PC-3 (cell line): ENCODE data around the gene ACSM6. TPM values are rescaled to one million over a fixed set of nuclear protein-coding genes. Genes with fewer than 3 reads are reported as not detected.

Source experiments
- ATAC-seq: fragments of 200-7000 bp; cut with Tn5 transposase; 2 replicates; pipeline ENCODE4 v1.9.1; 2020; ENCODE audit warnings: mild to moderate bottlenecking, moderate library complexity
- BruUV-seq: library from RNA; stranded (reverse); fragments of 400-500 nt; replicated peaks from 2 replicates; lab custom pipeline; 2021; lab: Mats Ljungman, UMichigan
- CTCF ChIA-PET: fragments of 300-600 bp; sonication (Branson Sonifier 250); formaldehyde crosslinking; loops from one replicate; lab custom pipeline; 2022; ENCODE audit warnings: antibody characterized with exemption; lab: Charles Lee
- POLR2A ChIA-PET: fragments of 300-600 bp; sonication (Branson Sonifier 250); formaldehyde crosslinking; loops from one replicate; lab custom pipeline; 2022; ENCODE audit warnings: antibody characterized with exemption; ENCODE audit not compliant: unreplicated experiment; lab: Charles Lee
- DNase-seq: peaks from one replicate; pipeline ENCODE4 v3.0.0-alpha.2; 2015
- H2AFZ ChIP-seq: fragments of 300-600 bp; sonication (generic); 2 replicates; pipeline ENCODE4 v1.6.0; 2016; ENCODE audit warnings: antibody characterized with exemption, low read length
- H3F3A ChIP-seq: fragments of 300-600 bp; sonication (generic); one replicate; pipeline ENCODE4 v1.6.0; 2017; ENCODE audit warnings: antibody characterized with exemption, low read length, control low read depth, mild to moderate bottlenecking; ENCODE audit not compliant: unreplicated experiment
- H3K27ac ChIP-seq: fragments of 300-600 bp; sonication (generic); 2 replicates; pipeline ENCODE4 v1.5.1; 2016; ENCODE audit warnings: mild to moderate bottlenecking, low read length
- H3K27me3 ChIP-seq: fragments of 300-600 bp; sonication (generic); 2 replicates; pipeline ENCODE4 v1.6.1; 2016; ENCODE audit warnings: low read length, mixed read lengths
- H3K36me3 ChIP-seq: fragments of 300-600 bp; sonication (generic); 2 replicates; pipeline ENCODE4 v1.6.1; 2016; ENCODE audit warnings: low read depth, mixed run types, low read length, mixed read lengths
- H3K4me1 ChIP-seq: fragments of 300-600 bp; sonication (generic); 2 replicates; pipeline ENCODE4 v1.5.1; 2016; ENCODE audit warnings: low read length; ENCODE audit not compliant: insufficient read depth
- H3K4me2 ChIP-seq: fragments of 300-600 bp; sonication (generic); 2 replicates; pipeline ENCODE4 v1.6.0; 2016; ENCODE audit warnings: low read length
- H3K4me3 ChIP-seq: fragments of 300-600 bp; sonication (generic); 2 replicates; pipeline ENCODE4 v1.5.1; 2016; ENCODE audit warnings: mild to moderate bottlenecking, low read length, mixed read lengths
- H3K79me2 ChIP-seq: fragments of 300-600 bp; sonication (generic); 2 replicates; pipeline ENCODE4 v1.6.1; 2017; ENCODE audit warnings: low read length, mixed read lengths
- H3K9ac ChIP-seq: fragments of 300-600 bp; sonication (generic); 2 replicates; pipeline ENCODE4 v1.6.0; 2016; ENCODE audit warnings: mild to moderate bottlenecking, low read length
- H3K9me2 ChIP-seq: fragments of 300-600 bp; sonication (generic); replicated peaks from 2 replicates; pipeline ENCODE4 v1.6.1; 2016; ENCODE audit warnings: mixed run types, low read length, mixed read lengths
- H3K9me3 ChIP-seq: fragments of 300-600 bp; sonication (generic); 2 replicates; pipeline ENCODE4 v1.6.1; 2016; ENCODE audit warnings: low read length, mixed read lengths
- H4K20me1 ChIP-seq: fragments of 300-600 bp; sonication (generic); 2 replicates; pipeline ENCODE4 v1.6.1; 2016; ENCODE audit warnings: low read length, mixed read lengths
- EZH2 ChIP-seq: fragments of 300-600 bp; sonication (generic); IDR thresholded peaks from one replicate; pipeline ENCODE4 v1.6.1; 2017; ENCODE audit warnings: antibody characterized with exemption, mild to moderate bottlenecking, low read length; ENCODE audit not compliant: unreplicated experiment
- EZH2phosphoT487 ChIP-seq: fragments of 300-600 bp; sonication (generic); IDR thresholded peaks from 2 replicates; pipeline ENCODE4 v1.6.1; 2018; ENCODE audit warnings: mild to moderate bottlenecking, antibody characterized with exemption, low read length, borderline replicate concordance
- intact Hi-C: fragments of 100-400 bp; cut with micrococcal nuclease; formaldehyde crosslinking; loops from 2 replicates; pipeline ENCODE4 v1.9.0; 2023
- total RNA-seq: library from RNA; depleted of rRNA; stranded (reverse); fragments of >200 nt; gene quantifications from 2 replicates; pipeline ENCODE4 v1.2.3, GENCODE V29; 2014
- TF ChIP-seq, protein P1 (sequence below): fragments of 300-600 bp; sonication (generic); conservative IDR thresholded peaks from 2 replicates; pipeline ENCODE4 v1.5.1; 2017; ENCODE audit warnings: antibody characterized with exemption, low read depth, mild to moderate bottlenecking, low read length

ACSM6 gene
- total RNA-seq, 1 experiment from 2014 or later: not detected

GRCh38 chr10:95254629-95255028 is 60.6 kb downstream of the ACSM6 start:
- H3K9ac ChIP-seq: no peak overlapping the region
- no peak overlapping the region for H3K27ac ChIP-seq
- no peaks in the 10 kb centered on the region for H3K9me3 ChIP-seq
- intact Hi-C loops: no loop called here
- H2AFZ ChIP-seq: no peak overlapping the region
- no peak overlapping the region for H3K4me2 ChIP-seq
- H3K79me2 ChIP-seq: peaks cover 51% of the 10 kb centered on the region
- no peaks in the 10 kb centered on the region for H3K9me2 ChIP-seq
- H3K36me3 ChIP-seq: peaks cover 25% of the 10 kb centered on the region
- no peaks in the 10 kb centered on the region for H3K4me1 ChIP-seq
- DNase-seq (no peak), ATAC-seq (no peak)
- no TSS peak for BruUV-seq
- H3K27me3 ChIP-seq: no peaks in the 10 kb centered on the region
- no peaks in the 10 kb centered on the region for H4K20me1 ChIP-seq
- TF ChIP-seq, protein P1, sequence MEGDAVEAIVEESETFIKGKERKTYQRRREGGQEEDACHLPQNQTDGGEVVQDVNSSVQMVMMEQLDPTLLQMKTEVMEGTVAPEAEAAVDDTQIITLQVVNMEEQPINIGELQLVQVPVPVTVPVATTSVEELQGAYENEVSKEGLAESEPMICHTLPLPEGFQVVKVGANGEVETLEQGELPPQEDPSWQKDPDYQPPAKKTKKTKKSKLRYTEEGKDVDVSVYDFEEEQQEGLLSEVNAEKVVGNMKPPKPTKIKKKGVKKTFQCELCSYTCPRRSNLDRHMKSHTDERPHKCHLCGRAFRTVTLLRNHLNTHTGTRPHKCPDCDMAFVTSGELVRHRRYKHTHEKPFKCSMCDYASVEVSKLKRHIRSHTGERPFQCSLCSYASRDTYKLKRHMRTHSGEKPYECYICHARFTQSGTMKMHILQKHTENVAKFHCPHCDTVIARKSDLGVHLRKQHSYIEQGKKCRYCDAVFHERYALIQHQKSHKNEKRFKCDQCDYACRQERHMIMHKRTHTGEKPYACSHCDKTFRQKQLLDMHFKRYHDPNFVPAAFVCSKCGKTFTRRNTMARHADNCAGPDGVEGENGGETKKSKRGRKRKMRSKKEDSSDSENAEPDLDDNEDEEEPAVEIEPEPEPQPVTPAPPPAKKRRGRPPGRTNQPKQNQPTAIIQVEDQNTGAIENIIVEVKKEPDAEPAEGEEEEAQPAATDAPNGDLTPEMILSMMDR: no peak
- H3K4me3 ChIP-seq: no peak overlapping the region
- H3F3A ChIP-seq: no peaks in the 10 kb centered on the region
- ChIA-PET CTCF (no interaction called here), POLR2A (no interaction called here)

DNA sequence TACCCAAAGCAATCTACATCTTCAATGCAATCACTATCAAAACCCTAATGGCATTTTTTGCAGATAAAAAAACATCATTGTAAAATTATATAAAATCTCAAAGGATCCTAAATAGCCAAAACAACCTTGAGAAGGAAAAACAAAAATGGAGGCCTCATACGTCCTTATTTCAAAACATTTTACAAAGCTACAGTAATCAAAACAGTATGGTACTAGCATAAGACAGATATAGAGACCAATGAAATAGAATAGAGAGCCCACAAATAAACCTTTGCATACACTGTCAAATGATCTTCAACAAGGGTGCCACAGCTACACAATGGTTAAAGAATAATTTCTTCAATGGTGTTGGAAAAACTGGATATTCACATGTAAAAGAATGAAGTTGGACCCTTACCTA is 62.2 kb downstream of the ACSM6 start:
- H3K27me3 ChIP-seq: no peaks in the 10 kb centered on the region
- no peaks in the 10 kb centered on the region for H4K20me1 ChIP-seq
- H3K4me1 ChIP-seq: peaks cover 12% of the 10 kb centered on the region
- CTCF ChIA-PET: no interaction called here
- no peaks in the 10 kb centered on the region for H3K9me2 ChIP-seq
- BruUV-seq: no TSS peak
- no peak overlapping the region for H3K4me2 ChIP-seq
- H2AFZ ChIP-seq: no peak overlapping the region
- DNase-seq (no peak), ATAC-seq (no peak)
- TF ChIP-seq, protein P1: no peak
- TF ChIP-seq EZH2 (no peak), EZH2phosphoT487 (no peak)
- intact Hi-C loops: no loop called here
- H3K79me2 ChIP-seq: peaks cover 53% of the 10 kb centered on the region
- no peak overlapping the region for H3K4me3 ChIP-seq
- POLR2A ChIA-PET: no interaction called here
- no peaks in the 10 kb centered on the region for H3F3A ChIP-seq
- H3K36me3 ChIP-seq: peaks cover 34% of the 10 kb centered on the region
- no peak overlapping the region for H3K9ac ChIP-seq
- H3K9me3 ChIP-seq: no peaks in the 10 kb centered on the region
- H3K27ac ChIP-seq: no peak overlapping the region

GRCh38 chr10:95257849-95258248 is 63.8 kb downstream of the ACSM6 start:
- no peak overlapping the region for H3K4me2 ChIP-seq
- CTCF ChIA-PET: interaction anchor here (0.6 kb wide), 1 partner anchor 410 kb away, joined by 3 read pairs; no protein-coding TSS in a partner anchor
- no peaks in the 10 kb centered on the region for H3K9me2 ChIP-seq
- DNase-seq (no peak), ATAC-seq (no peak)
- H3K4me1 ChIP-seq: peaks cover 17% of the 10 kb centered on the region
- TF ChIP-seq EZH2: no peak
- TF ChIP-seq, protein P1: no peak
- TF ChIP-seq EZH2phosphoT487: no peak
- H4K20me1 ChIP-seq: no peaks in the 10 kb centered on the region
- H3K79me2 ChIP-seq: peaks cover 41% of the 10 kb centered on the region
- H3K27me3 ChIP-seq: no peaks in the 10 kb centered on the region
- H3K9ac ChIP-seq: no peak overlapping the region
- no peak overlapping the region for H2AFZ ChIP-seq
- BruUV-seq: no TSS peak
- H3K9me3 ChIP-seq: no peaks in the 10 kb centered on the region
- intact Hi-C loops: no loop called here
- H3K4me3 ChIP-seq: no peak overlapping the region
- POLR2A ChIA-PET: no interaction called here
- no peak overlapping the region for H3K27ac ChIP-seq
- H3F3A ChIP-seq: no peaks in the 10 kb centered on the region
- peaks cover 33% of the 10 kb centered on the region for H3K36me3 ChIP-seq
